Myocyte (in vitro differentiated cells): ENCODE measurements around the gene KLHL1. TPM values are rescaled to one million over a fixed set of nuclear protein-coding genes. Genes with fewer than 3 reads are reported as not detected.

ENCODE experiments used
- DNase-seq: peaks from one replicate; pipeline ENCODE4 v3.0.0-alpha.2; 2012; ENCODE audit warnings: low read depth
- total RNA-seq: library from RNA; depleted of rRNA; stranded (reverse); fragments of >200 nt; gene quantifications from 2 replicates; pipeline ENCODE4 v1.2.3, GENCODE V29; 2014

The KLHL1 gene
- total RNA-seq, 1 donor from 2014 or later: not detected

DNA sequence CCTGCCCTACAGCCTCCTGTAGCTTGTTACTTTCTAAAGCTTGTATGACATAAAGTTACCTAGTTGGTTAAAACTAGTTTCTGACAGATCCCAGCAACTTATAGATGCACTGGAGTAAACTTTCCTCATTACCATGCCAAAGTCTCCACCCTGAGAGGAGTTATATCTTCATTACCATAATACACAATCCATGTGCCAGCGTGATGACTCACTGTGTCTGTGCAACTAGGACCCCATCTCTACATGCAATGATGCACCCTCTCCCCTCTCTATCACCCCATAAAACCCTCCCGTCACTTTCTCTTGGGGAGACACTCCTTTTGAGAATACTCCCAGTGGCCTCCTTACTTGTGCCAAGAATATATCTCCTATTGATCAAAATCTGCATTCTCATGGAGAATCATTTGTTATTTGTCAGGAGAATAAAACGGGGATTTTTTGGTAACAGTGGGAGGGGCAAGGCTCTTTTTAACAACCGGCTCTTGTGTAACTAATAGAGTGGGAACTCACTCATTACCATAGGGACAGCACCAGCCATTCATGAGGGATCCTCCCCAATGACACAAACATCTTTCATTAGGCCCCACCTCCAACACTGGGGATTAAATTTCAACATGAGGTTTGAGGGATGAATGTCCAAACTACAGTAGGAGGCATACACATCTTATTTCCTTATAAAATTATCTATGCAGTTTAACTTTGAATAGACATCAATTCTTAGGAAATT is 235.8 kb downstream of the KLHL1 start:
- no peak for DNase-seq

DNA sequence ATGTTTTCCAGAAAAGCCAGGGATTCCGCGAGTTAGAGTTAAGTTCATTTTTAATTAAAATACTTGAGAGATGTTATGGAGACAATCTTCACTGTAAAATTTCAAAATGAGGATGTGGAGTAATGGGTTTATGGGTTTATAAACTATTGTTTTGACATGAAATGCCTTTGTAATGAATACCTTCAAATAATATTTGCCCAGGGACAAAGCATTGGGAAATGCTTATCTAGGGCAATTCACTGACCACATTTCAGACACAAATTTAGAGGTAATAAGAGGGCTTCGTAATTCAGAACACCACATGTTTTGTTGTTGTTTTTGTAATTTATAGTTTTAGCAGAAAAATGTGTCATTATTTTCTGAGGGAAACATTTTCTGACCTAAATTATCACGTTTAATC is 241.7 kb downstream of the KLHL1 start:
- no peak for DNase-seq

DNA sequence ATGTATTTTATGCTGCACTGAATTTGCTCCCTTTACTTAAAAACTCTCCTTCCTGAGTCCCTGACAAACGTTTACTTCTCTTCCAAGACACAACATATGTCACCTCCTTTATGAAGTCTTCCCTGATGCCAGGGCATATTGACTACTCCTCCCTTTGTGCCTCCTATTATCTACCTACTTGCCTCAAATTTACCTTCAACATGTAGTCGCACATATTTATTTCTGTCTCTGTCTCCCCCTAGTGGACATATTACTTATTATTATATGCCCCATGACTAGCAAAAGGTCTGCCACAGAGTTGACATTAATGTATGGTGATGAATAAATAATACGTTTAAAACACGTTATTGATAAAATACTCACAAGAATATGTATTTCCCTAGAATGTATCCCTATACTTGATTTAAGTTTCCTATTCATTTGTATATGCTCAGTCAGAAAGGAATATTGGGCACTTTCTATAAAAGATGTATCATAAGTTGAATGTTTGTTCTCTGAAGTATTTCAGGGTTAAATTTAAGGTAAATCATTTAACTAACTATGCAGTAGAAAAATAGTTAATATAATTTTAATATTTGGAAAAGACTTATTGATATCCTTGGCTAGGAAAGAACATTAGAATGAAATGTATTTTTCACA is 250.9 kb downstream of the KLHL1 start:
- DNase-seq: peak; percentile 28

DNA sequence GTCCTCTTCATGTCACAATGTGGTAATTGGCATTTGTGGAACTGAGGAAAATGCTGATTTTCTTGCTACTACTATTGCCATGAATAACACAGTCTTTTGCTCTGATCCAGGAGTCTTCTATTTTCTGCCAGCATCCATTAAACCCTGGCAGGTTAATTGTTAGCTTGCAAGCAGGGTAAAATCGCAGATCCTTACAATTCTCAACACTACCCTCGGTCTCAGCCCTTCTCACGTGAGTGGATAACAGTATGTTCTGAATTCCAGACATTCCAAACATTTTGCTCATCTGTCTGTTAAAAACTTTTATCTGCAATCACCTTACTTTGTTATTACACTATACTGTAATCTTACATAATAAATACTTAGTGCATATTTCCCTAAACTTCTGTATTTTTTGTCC is 251.9 kb downstream of the KLHL1 start:
- no peak for DNase-seq

DNA sequence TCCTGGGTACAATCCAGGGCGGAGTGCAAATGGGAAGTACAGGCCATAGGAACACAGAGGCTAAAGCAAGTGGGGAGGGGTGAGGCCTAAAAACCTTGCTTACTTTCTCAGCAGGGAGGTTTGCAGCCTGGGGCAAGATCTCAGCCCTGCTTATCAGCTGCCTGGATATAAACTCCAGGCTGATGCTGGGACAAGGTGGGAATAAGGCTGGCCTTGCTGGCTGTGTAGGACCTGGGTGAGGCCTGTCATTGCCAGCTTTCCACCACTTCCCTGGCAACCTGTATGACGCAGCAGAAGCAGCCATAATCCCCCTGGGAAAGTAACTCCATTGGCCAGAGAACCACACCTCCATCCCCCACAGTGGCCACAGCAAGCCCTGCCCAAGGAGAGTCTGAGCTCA is 279.7 kb downstream of the KLHL1 start:
- no peak for DNase-seq

DNA sequence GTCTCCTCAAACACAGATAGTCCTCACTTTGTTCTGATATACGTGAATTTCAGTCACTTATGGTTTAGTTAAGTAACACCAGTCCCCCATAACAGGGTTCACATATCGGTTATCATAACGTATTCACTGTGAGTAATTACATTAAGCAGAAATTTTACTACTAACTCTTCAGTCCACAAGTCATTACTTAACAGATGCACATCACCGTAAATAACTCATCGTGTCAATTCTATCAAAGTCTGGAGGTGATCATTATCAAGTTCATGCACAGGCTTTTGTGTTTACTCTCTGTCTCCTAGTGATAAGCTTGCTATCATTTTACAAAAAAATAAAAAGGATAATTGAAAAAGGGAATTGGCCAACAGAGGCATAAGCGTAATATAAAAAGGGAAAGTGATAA is 288.1 kb downstream of the KLHL1 start:
- no peak for DNase-seq

DNA sequence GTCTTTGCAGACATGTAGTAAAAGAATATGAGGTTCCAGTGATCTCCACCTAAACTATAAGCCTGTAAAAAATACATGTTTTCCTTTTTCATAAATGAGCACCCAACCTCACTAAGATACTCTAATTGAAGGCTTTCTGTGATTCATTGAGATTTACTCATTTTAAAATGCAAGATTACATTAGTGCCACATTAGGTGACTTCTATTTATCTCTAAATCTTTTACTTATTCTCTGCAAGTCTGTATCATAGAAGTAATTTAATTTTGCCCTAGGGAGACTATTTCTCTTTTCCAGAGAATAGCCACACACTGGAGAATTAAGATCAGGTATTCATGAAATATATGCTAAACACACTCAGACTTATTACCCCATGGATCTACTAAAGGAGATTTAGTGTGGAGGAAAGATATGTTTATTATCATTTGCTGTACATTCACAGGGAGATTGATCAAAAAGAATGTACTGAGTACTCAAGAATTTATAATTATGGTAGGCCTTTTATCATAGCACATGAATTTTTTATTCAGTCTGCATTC is 290.9 kb downstream of the KLHL1 start:
- no peak for DNase-seq

DNA sequence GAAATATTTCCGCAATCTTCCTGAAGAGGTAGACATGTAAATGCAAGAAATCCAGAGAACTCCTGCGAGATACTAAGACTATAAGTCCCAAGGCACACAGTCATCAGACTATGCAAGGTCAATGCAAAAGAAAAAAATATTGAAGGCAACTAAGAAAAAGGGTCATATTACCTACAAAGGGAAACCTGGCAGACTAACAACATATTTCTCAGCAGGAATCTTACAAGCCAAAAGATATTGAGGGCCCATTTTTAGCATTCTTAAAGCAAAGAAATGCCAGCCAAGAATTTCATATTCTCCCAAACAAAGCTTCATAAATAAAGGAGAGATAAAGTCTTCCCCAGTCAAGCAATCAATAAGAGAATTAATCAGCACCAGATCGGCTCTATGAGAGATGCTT is 299.1 kb downstream of the KLHL1 start:
- DNase-seq: no peak

DNA sequence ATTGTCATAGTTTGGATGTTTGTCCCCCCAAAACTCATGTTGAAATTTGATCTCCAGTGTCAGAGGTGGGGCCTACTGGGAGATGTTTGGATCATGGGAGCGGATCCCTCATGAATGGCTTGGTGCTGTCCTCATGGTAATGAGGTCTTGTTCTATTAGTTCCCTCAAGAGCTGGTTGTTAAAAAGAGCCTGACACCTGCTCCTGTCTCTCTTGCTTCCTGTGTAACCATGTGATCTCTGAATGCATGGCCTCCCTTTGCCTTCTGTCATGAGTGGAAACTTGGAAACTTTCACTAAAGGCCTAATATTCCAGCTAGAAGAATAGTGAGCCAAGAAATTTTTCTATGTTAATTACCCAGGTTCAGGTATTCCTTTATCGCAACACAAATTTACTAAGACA is 312.0 kb downstream of the KLHL1 start:
- no peak for DNase-seq

DNA sequence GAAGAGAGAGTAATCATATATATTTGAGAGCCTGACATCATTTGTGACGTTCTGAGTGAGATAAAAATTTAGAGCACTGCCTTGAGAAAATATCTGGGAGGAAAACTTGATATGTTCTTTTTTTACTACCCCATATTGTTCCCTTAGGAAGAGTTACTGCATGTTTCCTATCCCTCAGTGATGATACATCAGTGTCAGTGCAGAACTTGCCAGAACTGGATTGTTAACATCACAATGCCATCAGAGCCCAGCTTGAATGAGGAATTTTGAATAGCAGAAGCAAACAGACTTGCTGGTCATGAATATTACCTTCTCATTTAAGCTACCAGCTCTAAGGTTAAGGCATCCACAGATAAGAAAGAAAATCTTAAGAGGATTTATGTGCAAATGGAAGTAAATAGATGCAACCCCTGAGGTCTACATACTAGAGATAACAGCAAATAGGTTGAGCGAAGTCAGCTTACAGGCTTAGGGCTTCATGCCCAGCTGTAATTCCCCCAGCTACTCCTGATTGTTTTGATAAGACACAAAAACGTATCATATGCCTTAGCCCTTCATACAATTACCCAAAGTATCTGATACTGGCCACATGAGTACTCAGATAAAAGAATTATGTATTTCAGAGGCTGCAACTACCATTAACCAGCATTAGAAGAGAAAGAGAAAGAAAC is 314.3 kb downstream of the KLHL1 start:
- DNase-seq: no peak

DNA sequence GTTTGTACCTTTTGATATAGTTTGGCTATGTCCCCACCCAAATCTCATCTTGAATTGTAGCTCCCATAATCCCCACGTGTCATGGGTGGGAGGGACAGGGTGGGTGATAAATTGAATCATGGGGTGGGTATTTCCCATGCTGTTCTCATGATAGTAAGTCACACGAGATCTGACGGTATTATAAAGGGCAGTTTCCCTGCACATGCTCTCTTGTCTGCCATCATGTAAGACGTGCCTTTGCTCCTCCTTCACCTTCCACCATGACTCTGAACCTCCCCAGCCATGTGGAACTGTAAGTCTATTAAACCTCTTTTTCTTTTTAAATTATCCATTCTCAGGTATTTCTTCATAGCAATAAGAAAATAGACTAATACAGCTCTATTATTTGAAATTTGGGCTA is 331.3 kb downstream of the KLHL1 start:
- no peak for DNase-seq

DNA sequence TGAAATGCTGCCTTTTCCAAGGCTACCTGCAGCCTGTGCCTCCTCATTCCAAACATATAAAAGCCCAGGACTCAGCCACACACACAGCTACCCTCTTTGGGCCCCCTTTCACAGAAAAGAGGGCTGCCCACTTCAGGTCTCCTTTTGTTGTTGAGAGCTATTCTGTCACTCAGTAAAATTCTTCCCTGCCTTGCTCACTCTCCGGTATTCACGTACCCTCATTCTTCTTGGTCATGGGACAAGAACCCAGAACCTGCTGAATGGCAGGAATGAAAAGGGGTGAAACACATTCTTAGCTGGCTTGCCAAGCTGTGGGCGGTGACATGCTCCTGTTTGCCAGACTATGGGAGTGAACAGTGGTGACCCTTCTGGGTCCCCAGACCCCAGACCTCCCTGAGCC is 338.6 kb downstream of the KLHL1 start:
- no peak for DNase-seq

DNA sequence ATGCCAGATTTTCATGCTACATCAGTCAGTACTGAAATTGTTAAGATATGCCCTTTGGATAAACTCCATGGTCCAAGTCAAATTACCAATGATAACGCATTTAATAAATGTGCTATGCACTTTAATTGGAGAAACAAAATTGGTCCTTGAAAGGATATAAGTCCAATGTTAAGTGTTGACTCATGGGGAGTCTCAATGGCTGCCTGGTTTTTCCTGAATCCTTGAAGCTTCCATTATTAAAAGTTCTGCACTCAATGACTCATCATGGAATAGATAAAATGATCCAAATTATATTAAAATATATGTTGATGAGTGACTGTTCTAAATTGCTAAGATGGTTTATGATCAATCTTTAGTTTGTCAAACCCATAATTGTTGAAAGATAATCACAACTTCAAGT is 346.7 kb downstream of the KLHL1 start:
- no peak for DNase-seq

DNA sequence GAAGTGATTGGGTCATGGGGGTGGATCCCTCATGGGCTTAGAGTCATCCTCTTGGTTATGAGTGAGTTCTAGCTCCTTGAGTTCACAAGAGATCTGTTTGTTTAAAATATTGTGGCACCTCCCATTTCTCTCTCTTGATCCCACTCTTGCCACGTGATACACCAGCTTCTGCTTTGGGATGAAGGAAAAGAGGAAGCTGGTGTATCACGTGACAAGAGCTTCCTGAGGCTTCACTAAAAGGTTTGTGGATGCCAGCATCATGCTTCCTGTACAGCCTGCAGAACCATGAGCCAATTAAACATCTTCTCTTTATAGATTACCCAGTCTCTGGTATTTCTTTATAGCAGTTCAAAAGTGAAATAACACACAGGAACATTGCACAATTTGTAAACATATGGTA is 353.2 kb downstream of the KLHL1 start:
- DNase-seq: no peak

DNA sequence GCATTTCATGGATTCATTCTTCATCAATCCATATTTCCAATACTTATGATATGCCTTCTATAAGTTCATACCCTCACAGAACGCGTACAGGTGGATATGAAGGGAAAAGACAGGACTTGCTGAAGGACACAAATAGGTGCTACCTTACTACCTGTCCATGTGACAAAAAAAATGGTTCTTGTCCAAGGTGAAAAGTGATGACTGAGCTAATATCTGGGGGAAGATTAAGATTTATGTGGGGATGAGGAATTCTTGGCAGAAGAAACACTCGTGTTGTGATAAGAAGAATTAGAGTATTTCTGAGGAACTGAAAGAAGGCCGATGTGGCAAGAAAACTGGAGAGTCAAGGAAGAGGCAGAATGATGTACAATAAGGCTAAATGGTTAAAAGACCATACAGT is 357.0 kb downstream of the KLHL1 start:
- DNase-seq: no peak

DNA sequence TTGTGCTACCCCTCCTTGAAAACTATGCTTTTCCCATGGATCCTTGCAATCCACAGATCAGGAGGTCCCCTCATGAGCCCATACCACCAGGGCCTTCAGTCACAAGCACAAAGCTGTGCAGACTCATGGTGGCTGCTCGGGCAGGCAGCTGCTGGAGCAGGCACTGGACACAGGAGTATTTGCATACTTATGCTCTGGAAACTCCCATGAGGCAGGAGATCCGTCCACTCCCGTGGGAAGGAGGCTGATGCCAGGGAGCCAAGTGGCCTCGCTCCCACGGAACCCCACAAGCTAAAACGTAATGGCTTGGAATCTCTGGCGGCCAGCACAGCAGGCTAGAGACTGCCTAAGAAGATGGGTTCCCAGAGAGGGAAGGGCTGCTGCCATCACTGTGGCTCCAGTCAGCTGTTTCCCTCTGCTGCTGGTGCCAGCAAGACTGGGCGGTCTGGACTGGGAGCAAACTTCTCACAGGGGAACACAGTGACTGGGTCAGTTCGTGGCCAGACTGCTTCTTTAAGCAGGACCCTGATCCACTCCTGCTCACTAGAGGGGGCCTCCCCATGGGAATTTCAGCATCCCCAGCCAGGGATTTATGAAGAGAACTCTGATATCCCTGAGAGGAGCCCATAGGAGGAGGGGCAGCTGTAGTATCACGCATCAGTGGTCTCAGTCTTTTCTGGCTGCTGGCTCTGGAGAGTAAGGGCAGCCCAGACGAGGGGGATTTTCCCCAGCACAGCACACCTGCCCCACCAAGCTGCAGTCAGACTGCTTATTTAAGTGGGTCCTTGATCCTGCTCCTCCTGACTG is 370.9 kb downstream of the KLHL1 start:
- no peak for DNase-seq

DNA sequence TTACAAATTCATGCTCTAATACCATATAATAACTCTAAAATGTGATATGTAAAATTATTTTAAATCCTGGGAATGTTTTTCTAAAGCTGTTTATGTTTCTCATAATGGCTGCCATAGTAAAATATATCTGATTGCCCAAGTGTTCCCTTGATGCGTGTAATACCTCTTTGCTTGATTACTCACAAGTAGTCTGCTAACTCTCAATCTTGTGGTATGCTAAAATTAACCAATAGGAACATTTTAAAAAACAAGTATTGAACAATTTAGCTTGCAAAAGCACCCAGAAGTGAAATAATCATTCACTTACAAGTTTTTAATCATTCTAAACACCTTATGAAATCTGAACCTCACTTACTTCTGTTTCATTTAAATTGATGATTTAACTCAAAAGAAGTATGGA is 386.6 kb downstream of the KLHL1 start:
- no peak for DNase-seq

DNA sequence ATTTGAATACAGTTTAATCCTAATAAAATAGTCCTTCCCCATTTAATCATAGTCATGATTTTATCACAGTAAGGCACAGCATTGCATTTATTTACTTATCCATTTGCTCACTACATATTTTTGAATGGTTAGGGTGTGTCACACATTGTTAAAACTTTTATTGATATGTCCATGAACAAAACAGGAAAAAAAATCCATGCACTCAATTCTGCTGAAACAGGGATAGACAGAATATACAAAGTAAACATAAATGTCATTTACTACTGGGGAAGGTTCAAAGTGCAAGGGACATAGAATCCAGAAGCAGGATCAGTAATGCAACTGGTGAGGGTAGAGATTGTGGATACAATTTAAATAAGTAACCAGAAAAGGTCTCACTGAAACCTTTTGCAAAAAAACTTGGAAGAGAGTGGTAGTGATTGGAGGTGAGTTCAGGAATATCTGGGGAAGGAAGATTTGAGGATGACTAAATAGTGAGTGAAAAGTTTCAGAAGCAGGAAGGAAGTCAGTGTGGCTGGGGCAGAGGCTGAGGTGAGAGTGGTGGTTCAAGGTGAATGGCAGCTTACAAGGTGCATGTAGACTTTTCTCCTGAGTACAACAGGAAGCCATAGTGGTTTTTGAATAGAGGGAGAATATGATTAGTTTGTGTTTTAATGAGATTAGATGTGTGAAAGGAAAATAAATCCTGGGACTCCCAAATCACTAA is 387.8 kb downstream of the KLHL1 start:
- no peak for DNase-seq

DNA sequence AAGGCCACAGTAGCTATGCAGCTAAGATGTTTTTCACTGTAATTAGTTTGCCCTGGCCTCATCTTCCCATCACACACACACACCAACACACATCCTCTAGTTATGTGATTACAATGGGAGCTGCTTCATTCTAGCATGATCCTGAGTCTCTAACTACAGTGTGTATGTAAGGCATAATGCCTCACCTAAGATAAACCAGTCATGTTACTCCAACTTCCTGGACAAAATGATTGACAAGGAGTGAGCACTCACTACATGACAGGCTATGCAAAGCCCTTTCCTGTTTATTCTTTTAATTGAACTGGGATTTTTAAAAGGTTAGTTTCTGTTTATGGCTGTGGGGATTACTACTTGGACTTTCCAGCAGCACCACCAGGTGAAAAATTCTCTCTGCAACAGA is 401.4 kb downstream of the KLHL1 start:
- DNase-seq: no peak

DNA sequence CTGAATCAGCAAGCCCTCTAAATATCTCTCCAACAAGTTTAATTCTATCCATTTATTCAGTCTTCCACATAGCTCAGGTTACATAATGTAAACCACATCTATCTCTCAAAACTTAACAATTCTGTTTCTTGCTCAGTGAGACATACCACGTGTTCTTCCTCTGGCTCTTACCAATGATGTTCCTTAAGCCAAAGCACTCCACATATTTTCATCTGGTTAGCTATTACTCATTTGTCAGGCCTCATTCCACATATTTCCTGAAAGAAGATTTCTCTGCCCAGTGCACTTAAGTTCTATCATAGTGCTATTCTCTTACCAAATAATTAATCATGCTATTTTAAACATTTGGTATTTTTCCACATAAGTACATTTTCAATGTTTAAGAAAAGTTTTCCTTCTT is 403.9 kb downstream of the KLHL1 start:
- no peak for DNase-seq

DNA sequence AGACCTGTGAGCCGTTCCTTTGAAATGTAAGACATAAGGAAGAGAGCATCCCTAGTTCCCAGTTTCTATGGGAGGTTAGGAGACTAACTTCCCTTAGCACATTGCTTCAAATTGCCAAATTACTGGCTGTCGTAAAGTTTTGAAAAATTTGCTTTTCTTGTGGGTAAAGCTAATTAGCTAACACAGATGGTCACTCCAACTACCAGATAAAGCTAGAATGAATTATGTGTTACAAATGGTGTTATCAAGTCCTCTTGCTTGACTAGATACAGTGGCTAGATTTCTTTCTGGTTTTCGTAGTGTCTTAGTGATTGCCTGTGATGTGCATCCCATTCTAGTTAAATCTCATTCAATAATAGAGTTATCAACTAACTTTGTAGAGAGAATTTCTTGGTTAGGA is 417.3 kb downstream of the KLHL1 start:
- no peak for DNase-seq
